ENCODE measurements around the gene MAGED1.

The MAGED1 gene

GRCh38 chrX:51892921-51893745 is at the start of gene MAGED1:
Gene MAGED1 (plus strand): TSS chrX:51893623. CDS start chrX:51894305, 682 bp downstream.
- no peaks in the 10 kb centered on the region for H3K27me3 ChIP-seq (ENCODE audit: control insufficient read depth in 2 of 2, insufficient read depth in 2 of 2, low read length in 2 of 2)
- peak within 1 kb of the TSS; percentile 35 to 70 for H3K9ac ChIP-seq (ENCODE audit: low read depth in 1 of 2, low read length in 2 of 2)
- H3K27ac ChIP-seq (ENCODE audit: low read depth in 2 of 2, low read length in 2 of 2): peak within 1 kb of the TSS; percentile 44 to 49
- no peaks in the 10 kb centered on the region for H3K9me3 ChIP-seq (ENCODE audit: control insufficient read depth in 2 of 2, low read length in 2 of 2)
- peak within 1 kb of the TSS; percentile 74 to 78 for H3K4me3 ChIP-seq (ENCODE audit: low read length in 2 of 2)
- peaks cover 0 to 7% of the 10 kb centered on the region in 2 donors for H3K36me3 ChIP-seq (ENCODE audit: control insufficient read depth in 2 of 2, insufficient read depth in 2 of 2, low read length in 2 of 2)
- H3K4me1 ChIP-seq (ENCODE audit: control insufficient read depth in 2 of 2, insufficient read depth in 2 of 2, low read length in 2 of 2): peaks cover 4 to 5% of the 10 kb centered on the region in 2 donors

GRCh38 chrX:51847463-51847862 is 46.0 kb upstream of the MAGED1 start:
- Histone ChIP-seq H3K27me3 (ENCODE audit: control insufficient read depth in 2 of 2, insufficient read depth in 2 of 2, low read length in 2 of 2) (peaks cover 0 to 3% of the 10 kb centered on the region in 2 donors), H3K36me3 (ENCODE audit: control insufficient read depth in 2 of 2, insufficient read depth in 2 of 2, low read length in 2 of 2) (no peaks in the 10 kb centered on the region), H3K9me3 (ENCODE audit: control insufficient read depth in 2 of 2, low read length in 2 of 2) (no peaks in the 10 kb centered on the region), H3K4me1 (ENCODE audit: control insufficient read depth in 2 of 2, insufficient read depth in 2 of 2, low read length in 2 of 2) (no peaks in the 10 kb centered on the region), H3K27ac (ENCODE audit: low read depth in 2 of 2, low read length in 2 of 2) (no peak overlapping the region), H3K4me3 (ENCODE audit: low read length in 2 of 2) (no peak overlapping the region), H3K9ac (ENCODE audit: low read depth in 1 of 2, low read length in 2 of 2) (no peak overlapping the region)

- Histone ChIP-seq H3K27me3 (ENCODE audit: control insufficient read depth in 2 of 2, insufficient read depth in 2 of 2, low read length in 2 of 2) (peaks cover 0 to 3% of the 10 kb centered on the region in 2 donors), H3K4me1 (ENCODE audit: control insufficient read depth in 2 of 2, insufficient read depth in 2 of 2, low read length in 2 of 2) (no peaks in the 10 kb centered on the region), H3K9me3 (ENCODE audit: control insufficient read depth in 2 of 2, low read length in 2 of 2) (no peaks in the 10 kb centered on the region), H3K27ac (ENCODE audit: low read depth in 2 of 2, low read length in 2 of 2) (no peak overlapping the region), H3K36me3 (ENCODE audit: control insufficient read depth in 2 of 2, insufficient read depth in 2 of 2, low read length in 2 of 2) (no peaks in the 10 kb centered on the region), H3K4me3 (ENCODE audit: low read length in 2 of 2) (no peak overlapping the region), H3K9ac (ENCODE audit: low read depth in 1 of 2, low read length in 2 of 2) (no peak overlapping the region)
These were observed 41.8 kb upstream of the MAGED1 start for GRCh38 chrX:51851507-51852085.

- Histone ChIP-seq H3K36me3 (ENCODE audit: control insufficient read depth in 2 of 2, insufficient read depth in 2 of 2, low read length in 2 of 2) (no peaks in the 10 kb centered on the region), H3K4me1 (ENCODE audit: control insufficient read depth in 2 of 2, insufficient read depth in 2 of 2, low read length in 2 of 2) (no peaks in the 10 kb centered on the region), H3K9me3 (ENCODE audit: control insufficient read depth in 2 of 2, low read length in 2 of 2) (no peaks in the 10 kb centered on the region), H3K27ac (ENCODE audit: low read depth in 2 of 2, low read length in 2 of 2) (no peak overlapping the region), H3K9ac (ENCODE audit: low read depth in 1 of 2, low read length in 2 of 2) (no peak overlapping the region), H3K4me3 (ENCODE audit: low read length in 2 of 2) (no peak overlapping the region), H3K27me3 (ENCODE audit: control insufficient read depth in 2 of 2, insufficient read depth in 2 of 2, low read length in 2 of 2) (peaks cover 0 to 3% of the 10 kb centered on the region in 2 donors)
These were observed 41.3 kb upstream of the MAGED1 start for GRCh38 chrX:51852096-51852495.

- Histone ChIP-seq H3K9ac (ENCODE audit: low read depth in 1 of 2, low read length in 2 of 2) (no peak overlapping the region), H3K9me3 (ENCODE audit: control insufficient read depth in 2 of 2, low read length in 2 of 2) (no peaks in the 10 kb centered on the region)
These were observed 40.8 kb upstream of the MAGED1 start for GRCh38 chrX:51852621-51853020.

GRCh38 chrX:51853251-51853650 is 40.2 kb upstream of the MAGED1 start:
- no peaks in the 10 kb centered on the region for H3K9me3 ChIP-seq (ENCODE audit: control insufficient read depth in 2 of 2, low read length in 2 of 2)
- no peaks in the 10 kb centered on the region for H3K4me1 ChIP-seq (ENCODE audit: control insufficient read depth in 2 of 2, insufficient read depth in 2 of 2, low read length in 2 of 2)
- H3K27me3 ChIP-seq (ENCODE audit: control insufficient read depth in 2 of 2, insufficient read depth in 2 of 2, low read length in 2 of 2): no peaks in the 10 kb centered on the region
- no peak overlapping the region for H3K27ac ChIP-seq (ENCODE audit: low read depth in 2 of 2, low read length in 2 of 2)
- H3K4me3 ChIP-seq (ENCODE audit: low read length in 2 of 2): no peak overlapping the region
- H3K36me3 ChIP-seq (ENCODE audit: control insufficient read depth in 2 of 2, insufficient read depth in 2 of 2, low read length in 2 of 2): no peaks in the 10 kb centered on the region
- no peak overlapping the region for H3K9ac ChIP-seq (ENCODE audit: low read depth in 1 of 2, low read length in 2 of 2)

More at GRCh38 chrX:51852621-51853020, 40.8 kb upstream of the MAGED1 start:
- Histone ChIP-seq H3K4me3 (ENCODE audit: low read length in 2 of 2) (no peak overlapping the region), H3K27ac (ENCODE audit: low read depth in 2 of 2, low read length in 2 of 2) (no peak overlapping the region), H3K27me3 (ENCODE audit: control insufficient read depth in 2 of 2, insufficient read depth in 2 of 2, low read length in 2 of 2) (peaks cover 0 to 2% of the 10 kb centered on the region in 2 donors), H3K36me3 (ENCODE audit: control insufficient read depth in 2 of 2, insufficient read depth in 2 of 2, low read length in 2 of 2) (no peaks in the 10 kb centered on the region), H3K4me1 (ENCODE audit: control insufficient read depth in 2 of 2, insufficient read depth in 2 of 2, low read length in 2 of 2) (no peaks in the 10 kb centered on the region)

GRCh38 chrX:51855698-51856097 is 37.7 kb upstream of the MAGED1 start:
- Histone ChIP-seq H3K27me3 (ENCODE audit: control insufficient read depth in 2 of 2, insufficient read depth in 2 of 2, low read length in 2 of 2) (no peaks in the 10 kb centered on the region), H3K4me1 (ENCODE audit: control insufficient read depth in 2 of 2, insufficient read depth in 2 of 2, low read length in 2 of 2) (no peaks in the 10 kb centered on the region)

GRCh38 chrX:51857159-51857733 is 36.2 kb upstream of the MAGED1 start:
- Histone ChIP-seq H3K4me3 (ENCODE audit: low read length in 2 of 2) (no peak overlapping the region), H3K27me3 (ENCODE audit: control insufficient read depth in 2 of 2, insufficient read depth in 2 of 2, low read length in 2 of 2) (no peaks in the 10 kb centered on the region), H3K4me1 (ENCODE audit: control insufficient read depth in 2 of 2, insufficient read depth in 2 of 2, low read length in 2 of 2) (no peaks in the 10 kb centered on the region), H3K9ac (ENCODE audit: low read depth in 1 of 2, low read length in 2 of 2) (no peak overlapping the region), H3K36me3 (ENCODE audit: control insufficient read depth in 2 of 2, insufficient read depth in 2 of 2, low read length in 2 of 2) (no peaks in the 10 kb centered on the region), H3K27ac (ENCODE audit: low read depth in 2 of 2, low read length in 2 of 2) (no peak overlapping the region), H3K9me3 (ENCODE audit: control insufficient read depth in 2 of 2, low read length in 2 of 2) (no peaks in the 10 kb centered on the region)

More at GRCh38 chrX:51855698-51856097, 37.7 kb upstream of the MAGED1 start:
- no peak overlapping the region for H3K9ac ChIP-seq (ENCODE audit: low read depth in 1 of 2, low read length in 2 of 2)
- H3K27ac ChIP-seq (ENCODE audit: low read depth in 2 of 2, low read length in 2 of 2): no peak overlapping the region
- no peaks in the 10 kb centered on the region for H3K36me3 ChIP-seq (ENCODE audit: control insufficient read depth in 2 of 2, insufficient read depth in 2 of 2, low read length in 2 of 2)
- H3K4me3 ChIP-seq (ENCODE audit: low read length in 2 of 2): no peak overlapping the region
- H3K9me3 ChIP-seq (ENCODE audit: control insufficient read depth in 2 of 2, low read length in 2 of 2): no peaks in the 10 kb centered on the region

GRCh38 chrX:51860679-51861078 is 32.7 kb upstream of the MAGED1 start:
- H3K27me3 ChIP-seq (ENCODE audit: control insufficient read depth in 2 of 2, insufficient read depth in 2 of 2, low read length in 2 of 2): no peaks in the 10 kb centered on the region
- H3K36me3 ChIP-seq (ENCODE audit: control insufficient read depth in 2 of 2, insufficient read depth in 2 of 2, low read length in 2 of 2): no peaks in the 10 kb centered on the region
- no peaks in the 10 kb centered on the region for H3K4me1 ChIP-seq (ENCODE audit: control insufficient read depth in 2 of 2, insufficient read depth in 2 of 2, low read length in 2 of 2)
- H3K9me3 ChIP-seq (ENCODE audit: control insufficient read depth in 2 of 2, low read length in 2 of 2): no peaks in the 10 kb centered on the region
- H3K4me3 ChIP-seq (ENCODE audit: low read length in 2 of 2): no peak overlapping the region
- H3K27ac ChIP-seq (ENCODE audit: low read depth in 2 of 2, low read length in 2 of 2): no peak overlapping the region
- no peak overlapping the region for H3K9ac ChIP-seq (ENCODE audit: low read depth in 1 of 2, low read length in 2 of 2)

- no peaks in the 10 kb centered on the region for H3K36me3 ChIP-seq (ENCODE audit: control insufficient read depth in 2 of 2, insufficient read depth in 2 of 2, low read length in 2 of 2)
- no peaks in the 10 kb centered on the region for H3K4me1 ChIP-seq (ENCODE audit: control insufficient read depth in 2 of 2, insufficient read depth in 2 of 2, low read length in 2 of 2)
- no peak overlapping the region for H3K9ac ChIP-seq (ENCODE audit: low read depth in 1 of 2, low read length in 2 of 2)
- H3K27ac ChIP-seq (ENCODE audit: low read depth in 2 of 2, low read length in 2 of 2): no peak overlapping the region
- H3K9me3 ChIP-seq (ENCODE audit: control insufficient read depth in 2 of 2, low read length in 2 of 2): no peaks in the 10 kb centered on the region
- peaks cover 0 to 3% of the 10 kb centered on the region in 2 donors for H3K27me3 ChIP-seq (ENCODE audit: control insufficient read depth in 2 of 2, insufficient read depth in 2 of 2, low read length in 2 of 2)
- H3K4me3 ChIP-seq (ENCODE audit: low read length in 2 of 2): no peak overlapping the region
These were observed 30.5 kb upstream of the MAGED1 start for GRCh38 chrX:51862920-51863319.
